Fibroblast of lung (primary cell): ENCODE results near the gene GMCL2. TPM values are rescaled to one million over a fixed set of nuclear protein-coding genes. Genes with fewer than 3 reads are reported as not detected.

Source experiments
- DNase-seq, 2 donors: peaks; one replicate each; pipeline versions ENCODE4 v3.0.0 to v3.0.0-alpha.2; 2010; ENCODE audit warnings: low read depth in 2 of 2
- H2AFZ ChIP-seq: 2 replicates; pipeline ENCODE4 v1.5.1; 2012; ENCODE audit warnings: low read length, control low read depth, inconsistent platforms
- H3K27ac ChIP-seq: 2 replicates; pipeline ENCODE4 v1.5.1; 2011; ENCODE audit warnings: low read length, control low read depth; ENCODE audit not compliant: insufficient read depth
- H3K27me3 ChIP-seq: 2 replicates; pipeline ENCODE4 v1.5.1; 2011; ENCODE audit warnings: mild to moderate bottlenecking, low read length; ENCODE audit not compliant: control insufficient read depth, insufficient read depth
- H3K36me3 ChIP-seq: 2 replicates; pipeline ENCODE4 v1.5.1; 2011; ENCODE audit warnings: low read length; ENCODE audit not compliant: control insufficient read depth, insufficient read depth
- H3K4me1 ChIP-seq: 2 replicates; pipeline ENCODE4 v1.5.1; 2011; ENCODE audit warnings: low read length; ENCODE audit not compliant: control insufficient read depth, insufficient read depth; ENCODE audit errors: extremely low read depth
- H3K4me2 ChIP-seq: 2 replicates; pipeline ENCODE4 v1.5.1; 2011; ENCODE audit warnings: low read length, control low read depth; ENCODE audit not compliant: insufficient read depth; ENCODE audit errors: extremely low read depth
- H3K4me3 ChIP-seq, 4 experiments: fragments of 200-600 bp in 1 of 4; sonication (generic) in 1 of 4; replicated peaks in 1 of 4; 2 replicates each; pipeline ENCODE4 v1.5.1; 2011 to 2016; ENCODE audit warnings: low read length in 4 of 4, low read depth in 3 of 4, mild to moderate bottlenecking in 3 of 4, control low read depth in 2 of 4, inconsistent platforms in 1 of 4, mixed read lengths in 1 of 4; ENCODE audit not compliant: insufficient read depth in 1 of 4; ENCODE audit errors: control extremely low read depth in 1 of 4
- H3K79me2 ChIP-seq: 2 replicates; pipeline ENCODE4 v1.5.1; 2012; ENCODE audit warnings: mild to moderate bottlenecking, low read length, inconsistent platforms; ENCODE audit not compliant: control insufficient read depth, insufficient read depth
- H3K9ac ChIP-seq: 2 replicates; pipeline ENCODE4 v1.5.1; 2011; ENCODE audit warnings: mild to moderate bottlenecking, low read length, control low read depth; ENCODE audit not compliant: insufficient read depth
- H3K9me3 ChIP-seq: 2 replicates; pipeline ENCODE4 v1.5.1; 2012; ENCODE audit warnings: low read depth, low read length; ENCODE audit not compliant: control insufficient read depth, insufficient read depth
- H4K20me1 ChIP-seq: 2 replicates; pipeline ENCODE4 v1.5.1; 2011; ENCODE audit warnings: low read length; ENCODE audit not compliant: control insufficient read depth, insufficient read depth; ENCODE audit errors: extremely low read depth
- CTCF ChIP-seq, 2 donors: IDR thresholded peaks in 1 of 2; conservative IDR thresholded peaks in 1 of 2; 1 replicate in 1 of 2; 2 replicates in 1 of 2; pipeline ENCODE4 v1.5.1; 2011 to 2012; ENCODE audit warnings: low read length in 2 of 2, control low read depth in 1 of 2, inconsistent platforms in 1 of 2, low read depth in 1 of 2, mild to moderate bottlenecking in 1 of 2
- EZH2 ChIP-seq: IDR thresholded peaks from 2 replicates; pipeline ENCODE4 v1.5.1; 2012; ENCODE audit warnings: low read length, control low read depth, mild to moderate bottlenecking; ENCODE audit errors: missing control alignments
- polyA plus RNA-seq, 2 donors: library from polyadenylated mRNA; depleted of rRNA in 1 of 2; stranded (reverse) in 1 of 2; unstranded in 1 of 2; fragments of >200 nt; gene quantifications; 2 replicates each; pipeline ENCODE4 v1.2.1, GENCODE V29; 2011 to 2012; ENCODE audit warnings: missing spikeins in 1 of 2
- total RNA-seq: library from RNA; depleted of rRNA; stranded (reverse); fragments of >200 nt; gene quantifications from 2 replicates; pipeline ENCODE4 v1.2.1, GENCODE V29; 2014

GMCL2 gene
- total and polyA plus RNA-seq, 2 donors (not counting 1 experiment from before 2014, with no cell fraction given) = under 0.01 TPM; not detected in 1

- Histone ChIP-seq H3K9ac (no peak overlapping the region), H2AFZ (no peak overlapping the region), H3K27ac (no peak overlapping the region), H3K27me3 (no peaks in the 10 kb centered on the region), H3K79me2 (no peaks in the 10 kb centered on the region), H3K4me1 (no peaks in the 10 kb centered on the region), H3K36me3 (peaks cover 20% of the 10 kb centered on the region), H3K4me2 (no peak overlapping the region), H3K9me3 (no peaks in the 10 kb centered on the region), H4K20me1 (no peaks in the 10 kb centered on the region), H3K4me3 (no peak overlapping the region)
- DNase-seq = no peak
- no peak for TF ChIP-seq EZH2
- TF ChIP-seq CTCF (conservative IDR thresholded peaks at IDR 0.05 in 1 of 2, IDR thresholded peaks at IDR 0.05 in 1 of 2; ENCODE audit: low read depth in 1 of 2, low read length in 2 of 2) = no peak
Measured at GRCh38 chr5:178143246-178143645, 43.9 kb downstream of the GMCL2 start.

DNA sequence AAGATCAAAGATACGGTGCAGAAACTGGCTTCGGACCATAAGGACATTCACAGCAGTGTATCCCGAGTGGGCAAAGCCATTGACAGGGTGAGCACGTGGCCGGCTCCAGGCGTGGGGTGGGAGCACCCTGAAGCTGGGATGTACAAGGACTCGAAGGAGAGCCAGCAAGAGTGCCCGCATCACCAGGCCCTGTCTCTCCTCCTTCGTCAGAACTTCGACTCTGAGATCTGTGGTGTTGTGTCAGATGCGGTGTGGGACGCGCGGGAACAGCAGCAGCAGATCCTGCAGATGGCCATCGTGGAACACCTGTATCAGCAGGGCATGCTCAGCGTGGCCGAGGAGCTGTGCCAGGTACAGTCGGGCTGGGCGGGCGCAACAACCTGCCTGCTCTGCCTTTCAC, 44.5 kb downstream of the GMCL2 start:
- TF ChIP-seq CTCF (conservative IDR thresholded peaks at IDR 0.05 in 1 of 2, IDR thresholded peaks at IDR 0.05 in 1 of 2; ENCODE audit: low read depth in 1 of 2, low read length in 2 of 2) (no peak), EZH2 (no peak)
- no peaks in the 10 kb centered on the region for H4K20me1 ChIP-seq
- no peak for DNase-seq

DNA sequence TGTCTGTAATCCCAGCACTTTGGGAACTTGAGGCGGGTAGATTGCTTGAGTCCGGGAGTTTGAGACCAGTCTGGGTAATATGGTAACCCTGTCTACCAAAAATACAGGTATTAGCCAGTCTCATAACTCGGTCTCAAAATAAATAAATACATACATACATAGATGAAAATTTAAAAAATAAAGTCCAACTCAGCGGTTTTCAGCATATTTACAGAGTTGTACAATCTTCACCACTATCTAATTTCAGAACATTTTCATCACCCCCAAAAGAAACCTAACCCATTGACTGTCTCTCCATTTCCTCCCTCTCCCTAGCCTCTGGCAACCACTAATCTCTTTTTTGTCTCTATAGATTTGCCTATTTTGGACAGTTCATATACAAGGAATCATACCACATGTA, 45.6 kb downstream of the GMCL2 start:
- Histone ChIP-seq H4K20me1 (no peaks in the 10 kb centered on the region), H3K9me3 (no peaks in the 10 kb centered on the region), H3K9ac (no peak overlapping the region), H3K4me2 (no peak overlapping the region), H3K27me3 (no peaks in the 10 kb centered on the region), H3K4me3 (no peak overlapping the region), H3K36me3 (peaks cover 14% of the 10 kb centered on the region), H3K27ac (no peak overlapping the region), H3K4me1 (no peaks in the 10 kb centered on the region), H2AFZ (no peak overlapping the region), H3K79me2 (no peaks in the 10 kb centered on the region)
- DNase-seq = no peak
- TF ChIP-seq CTCF (conservative IDR thresholded peaks at IDR 0.05 in 1 of 2, IDR thresholded peaks at IDR 0.05 in 1 of 2; ENCODE audit: low read depth in 1 of 2, low read length in 2 of 2) (no peak), EZH2 (no peak)

More for the DNA sequence above, 44.5 kb downstream of the GMCL2 start:
- H3K79me2 ChIP-seq = no peaks in the 10 kb centered on the region
- H3K36me3 ChIP-seq = peaks cover 19% of the 10 kb centered on the region
- no peaks in the 10 kb centered on the region for H3K27me3 ChIP-seq
- no peak overlapping the region for H3K4me2 ChIP-seq
- no peak overlapping the region for H3K27ac ChIP-seq
- no peaks in the 10 kb centered on the region for H3K4me1 ChIP-seq
- H2AFZ ChIP-seq = no peak overlapping the region
- no peaks in the 10 kb centered on the region for H3K9me3 ChIP-seq
- no peak overlapping the region for H3K9ac ChIP-seq
- H3K4me3 ChIP-seq = no peak overlapping the region
